Right lobe of liver (tissue), 4 donors: ENCODE data around the gene PASK.
"Not testable (repeated sequence)": the region's sequence is repeated elsewhere in the genome, so short reads cannot be mapped to it uniquely, and the experiment has no call there.

Experiments
- CTCF ChIP-seq, 4 donors: fragments of 200-600 bp in 3 of 4; fragments of 450-650 bp in 1 of 4; IDR thresholded peaks; one replicate each; pipeline versions ENCODE4 v1.5.1 to v1.8.0; 2016 to 2022; ENCODE audit warnings: antibody characterized with exemption in 4 of 4, mild to moderate bottlenecking in 2 of 4
- POLR2A ChIP-seq: fragments of 450-650 bp; IDR thresholded peaks from one replicate; pipeline ENCODE4 v1.6.1; 2017; ENCODE audit warnings: antibody characterized with exemption, mild to moderate bottlenecking
- donor health status: DM: no; HTN: no; CAD: no.
- donor health status: DM: no; HTN: no; CAD: no.
- donor health status: DM: no; HTN: yes; CAD: no.

- TF ChIP-seq CTCF (IDR thresholded peaks at IDR 0.05); POLR2A: not testable (repeated sequence)
Measured at GRCh38 chr2:241093133-241093781, 56.0 kb downstream of the PASK start.
